Ascending aorta (tissue), 2 donors: Measurements from ENCODE around the gene SIRT2. TPM values are rescaled to one million over a fixed set of nuclear protein-coding genes. Genes with fewer than 3 reads are reported as not detected.
A peak's percentile ranks its signal among the peaks of the same experiment; 100 is the strongest.

Experiments
- DNase-seq, 2 donors: peaks; one replicate each; pipeline ENCODE4 v3.0.0-alpha.2; 2019; ENCODE audit warnings: low spot score in 2 of 2
- H3K27ac ChIP-seq, 2 donors: fragments of 200-600 bp; sonication (generic); one replicate each; pipeline ENCODE4 v1.5.1; 2016 to 2017; ENCODE audit warnings: mild to moderate bottlenecking in 1 of 2
- H3K27me3 ChIP-seq: fragments of 200-600 bp; sonication (generic); one replicate; pipeline ENCODE4 v1.5.1; 2017
- H3K36me3 ChIP-seq, 2 donors: fragments of 200-600 bp; sonication (generic); one replicate each; pipeline ENCODE4 v1.5.1; 2016
- H3K4me1 ChIP-seq, 2 donors: fragments of 200-600 bp; sonication (generic); one replicate each; pipeline ENCODE4 v1.5.1; 2016 to 2017; ENCODE audit warnings: mild to moderate bottlenecking in 1 of 2
- H3K4me3 ChIP-seq, 2 donors: fragments of 200-600 bp; sonication (generic); one replicate each; pipeline ENCODE4 v1.5.1; 2016 to 2017; ENCODE audit warnings: mild to moderate bottlenecking in 1 of 2
- H3K9me3 ChIP-seq, 2 donors: fragments of 200-600 bp; sonication (generic); one replicate each; pipeline ENCODE4 v1.5.1; 2016
- CTCF ChIP-seq, 3 experiments: fragments of 200-600 bp in 2 of 3; fragments of 450-650 bp in 1 of 3; sonication (generic) in 2 of 3; IDR thresholded peaks; one replicate each; pipeline ENCODE4 v1.5.1; 2016 to 2019; ENCODE audit warnings: antibody characterized with exemption in 3 of 3, mild to moderate bottlenecking in 1 of 3, moderate library complexity in 1 of 3
- intact Hi-C: fragments of 100-400 bp; cut with DNase I; formaldehyde crosslinking; loops from one replicate; pipeline ENCODE4 v1.15.1; 2023
- total RNA-seq: library from RNA; depleted of rRNA; stranded (reverse); fragments of >200 nt; gene quantifications from one replicate; pipeline ENCODE4 v1.1.0, GENCODE V29; 2016

SIRT2 gene
- total RNA-seq, 1 donor from 2014 or later, result 53.1 TPM

- Histone ChIP-seq H3K9me3 (no peaks in the 10 kb centered on the region), H3K36me3 (no peaks in the 10 kb centered on the region), H3K27ac (no peak overlapping the region), H3K4me1 (peaks cover 5 to 9% of the 10 kb centered on the region in 2 donors), H3K27me3 (no peaks in the 10 kb centered on the region), H3K4me3 (no peak overlapping the region)
- intact Hi-C loops, result loop anchor here (2.0 kb wide), 1 partner anchor 28 kb away; the partner anchor contains the start of genes NFKBIB and SIRT2
- TF ChIP-seq CTCF (IDR thresholded peaks at IDR 0.05), result no peak
- DNase-seq, result no peak
Measured at GRCh38 chr19:38870612-38871011, 28.8 kb downstream of the SIRT2 start.

- Histone ChIP-seq H3K9me3 (no peaks in the 10 kb centered on the region), H3K27me3 (no peaks in the 10 kb centered on the region), H3K4me1 (peaks cover 5 to 9% of the 10 kb centered on the region in 2 donors), H3K36me3 (no peaks in the 10 kb centered on the region), H3K4me3 (peak overlapping the region; percentile 40 to 77), H3K27ac (no peak overlapping the region)
- intact Hi-C loops, result loop anchor here (1.0 to 2.0 kb wide), 3 partner anchors 18 to 326 kb away; partner anchors contain the start of genes NFKBIB and SIRT2
- peak; percentile 81 to 89 (median 86) for TF ChIP-seq CTCF (IDR thresholded peaks at IDR 0.05)
- DNase-seq, result peak in 1 of 2 donors; percentile 93
Measured at GRCh38 chr19:38869836-38870607, 29.4 kb downstream of the SIRT2 start.

DNA sequence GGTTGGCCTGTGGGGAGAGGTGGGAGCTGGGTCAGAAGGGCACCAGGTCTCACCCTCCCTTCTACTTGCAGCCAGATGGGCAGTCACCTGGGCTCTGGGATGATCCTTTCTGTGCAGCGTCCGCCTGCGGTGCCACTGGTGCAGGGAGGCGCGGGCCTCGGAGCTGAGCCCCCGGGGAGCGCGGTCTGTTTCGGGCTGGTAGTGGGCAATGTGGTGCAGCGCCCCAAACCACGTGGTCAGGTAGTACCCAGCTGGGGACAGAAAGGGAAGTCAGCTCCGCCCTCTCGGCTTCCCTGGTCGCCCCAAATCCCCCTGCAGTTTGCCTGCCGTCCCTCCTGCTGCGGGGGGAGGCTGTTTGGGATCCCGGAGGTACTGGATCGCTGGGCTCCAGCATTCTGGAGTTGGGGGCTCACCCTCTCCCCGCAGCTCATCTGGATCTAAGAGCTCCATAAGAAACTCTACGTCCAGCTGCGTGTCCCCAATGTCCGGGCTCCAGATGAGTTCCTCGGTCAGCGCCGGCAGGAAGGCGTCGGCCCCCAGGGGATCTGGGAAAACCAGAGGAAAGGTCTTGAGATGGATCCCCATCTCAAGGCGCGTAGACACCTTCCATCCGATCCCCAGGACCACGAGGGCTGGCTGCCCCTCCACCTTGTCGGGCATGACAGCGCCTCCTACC lies 30.1 kb downstream of the SIRT2 start:
- no peaks in the 10 kb centered on the region for H3K9me3 ChIP-seq
- DNase-seq, result no peak
- peaks cover 5 to 9% of the 10 kb centered on the region in 2 donors for H3K4me1 ChIP-seq
- intact Hi-C loops, result loop anchor here (1.0 kb wide), 2 partner anchors 17 to 325 kb away; no protein-coding TSS in a partner anchor
- H3K4me3 ChIP-seq, result peak overlapping the region; percentile 40 to 77
- no peak overlapping the region for H3K27ac ChIP-seq
- no peaks in the 10 kb centered on the region for H3K27me3 ChIP-seq
- H3K36me3 ChIP-seq, result no peaks in the 10 kb centered on the region
- TF ChIP-seq CTCF (IDR thresholded peaks at IDR 0.05), result no peak

DNA sequence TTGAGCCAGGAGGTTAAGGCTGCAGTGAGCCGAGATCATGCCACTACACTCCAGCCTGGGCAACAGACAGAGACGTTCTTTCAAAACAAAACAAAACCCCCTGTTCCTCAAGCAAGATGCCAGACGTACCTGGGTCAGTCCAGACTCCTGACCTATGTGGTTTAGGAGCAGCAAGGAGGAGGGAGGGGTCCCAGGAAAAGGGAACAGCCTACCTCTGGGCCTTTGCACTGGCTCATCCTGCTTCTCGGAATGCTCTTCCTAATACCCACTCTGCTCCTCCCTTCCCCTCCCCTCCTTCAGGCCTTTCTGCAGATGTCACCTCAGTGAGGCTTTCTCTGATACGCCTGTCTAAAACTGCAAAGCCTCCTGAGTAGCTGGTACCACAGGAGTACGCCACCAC lies 30.9 kb downstream of the SIRT2 start:
- H3K36me3 ChIP-seq, result no peaks in the 10 kb centered on the region
- H3K27me3 ChIP-seq, result no peaks in the 10 kb centered on the region
- DNase-seq, result no peak
- H3K4me3 ChIP-seq, result peak overlapping the region in 1 of 2 donors; percentile 77
- intact Hi-C loops, result no loop called here
- TF ChIP-seq CTCF (IDR thresholded peaks at IDR 0.05), result no peak
- H3K9me3 ChIP-seq, result no peaks in the 10 kb centered on the region
- H3K4me1 ChIP-seq, result peaks cover 5 to 9% of the 10 kb centered on the region in 2 donors
- H3K27ac ChIP-seq, result no peak overlapping the region

DNA sequence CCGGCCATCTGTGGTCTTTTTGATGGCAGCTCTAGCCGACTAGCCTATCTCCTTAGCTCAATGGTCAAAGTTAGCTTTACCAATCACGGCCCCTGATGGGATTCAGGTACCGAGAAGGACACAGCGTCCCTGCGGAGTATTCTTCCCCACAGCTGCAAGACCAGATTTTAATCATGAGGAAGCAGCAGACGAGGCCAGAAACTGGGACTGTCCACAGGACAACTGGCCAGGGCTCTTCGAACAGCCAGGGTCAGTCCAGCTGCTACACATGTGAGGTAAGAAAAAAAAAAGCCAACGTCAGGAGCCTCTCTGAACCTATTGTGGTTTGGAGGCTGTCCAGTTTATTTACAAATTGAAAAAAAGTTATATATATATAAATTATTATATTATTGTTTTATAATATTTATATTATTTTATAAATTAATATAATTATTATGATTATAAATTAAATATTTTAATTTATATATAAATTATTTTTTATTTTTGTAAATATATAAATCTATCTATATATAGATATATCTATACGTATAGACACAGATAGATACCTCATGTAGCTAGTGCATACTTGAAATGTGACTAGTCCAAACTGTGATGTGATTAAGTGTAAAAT lies 32.1 kb downstream of the SIRT2 start:
- intact Hi-C loops, result no loop called here
- no peak for TF ChIP-seq CTCF (IDR thresholded peaks at IDR 0.05)
- Histone ChIP-seq H3K9me3 (no peaks in the 10 kb centered on the region), H3K4me1 (peaks cover 5 to 9% of the 10 kb centered on the region in 2 donors), H3K4me3 (no peak overlapping the region), H3K36me3 (no peaks in the 10 kb centered on the region), H3K27me3 (no peaks in the 10 kb centered on the region), H3K27ac (no peak overlapping the region)
- DNase-seq, result no peak
